ENCODE measurements around the gene PTCH2. TPM values are rescaled to one million over a fixed set of nuclear protein-coding genes. Genes with fewer than 3 reads are reported as not detected.
A peak's percentile ranks its signal among the peaks of the same experiment; 100 is the strongest.

Gene PTCH2
- total RNA-seq: 0.78 and 1.0 TPM in 2 replicates

GRCh38 chr1:44842862-44843655 lies at the start of gene PTCH2:
TSS of gene PTCH2 (minus strand) at chr1:44843253. CDS start at chr1:44842932, 321 bp downstream.
- Mint-ChIP-seq H3K36me3 (ENCODE audit: low read depth) (peaks cover 11% of the 10 kb centered on the region), H3K4me3 (peak within 1 kb of the TSS; percentile 37), H3K27ac (no peak within 1 kb of the TSS), H3K9me3 (no peaks in the 10 kb centered on the region), H3K4me1 (no peaks in the 10 kb centered on the region), H3K27me3 (peaks cover 20% of the 10 kb centered on the region)
- intact Hi-C loops (cut with micrococcal nuclease): no loop called here
- peak; percentile 63 for DNase-seq

GRCh38 chr1:44890007-44890406 lies 47.0 kb upstream of the PTCH2 start:
- H3K4me1 Mint-ChIP-seq: peaks cover 3% of the 10 kb centered on the region
- peaks cover 60% of the 10 kb centered on the region for H3K36me3 Mint-ChIP-seq (ENCODE audit: low read depth)
- no peak overlapping the region for H3K4me3 Mint-ChIP-seq
- H3K27ac Mint-ChIP-seq: no peak overlapping the region
- H3K27me3 Mint-ChIP-seq: no peaks in the 10 kb centered on the region
- DNase-seq: no peak
- H3K9me3 Mint-ChIP-seq: peaks cover 23% of the 10 kb centered on the region
- intact Hi-C loops (cut with micrococcal nuclease): no loop called here

GRCh38 chr1:44885406-44885805 lies 42.4 kb upstream of the PTCH2 start:
- peaks cover 19% of the 10 kb centered on the region for H3K9me3 Mint-ChIP-seq
- intact Hi-C loops (cut with micrococcal nuclease): no loop called here
- no peaks in the 10 kb centered on the region for H3K4me1 Mint-ChIP-seq
- DNase-seq: no peak
- H3K36me3 Mint-ChIP-seq (ENCODE audit: low read depth): peaks cover 60% of the 10 kb centered on the region
- H3K27ac Mint-ChIP-seq: no peak overlapping the region
- H3K4me3 Mint-ChIP-seq: no peak overlapping the region
- H3K27me3 Mint-ChIP-seq: no peaks in the 10 kb centered on the region

- no peaks in the 10 kb centered on the region for H3K4me1 Mint-ChIP-seq
- no peak overlapping the region for H3K4me3 Mint-ChIP-seq
- H3K9me3 Mint-ChIP-seq: peaks cover 19% of the 10 kb centered on the region
- no peak overlapping the region for H3K27ac Mint-ChIP-seq
- DNase-seq: no peak
- H3K27me3 Mint-ChIP-seq: no peaks in the 10 kb centered on the region
- H3K36me3 Mint-ChIP-seq (ENCODE audit: low read depth): peaks cover 60% of the 10 kb centered on the region
- intact Hi-C loops (cut with micrococcal nuclease): no loop called here
Observed at GRCh38 chr1:44884746-44885145, 41.7 kb upstream of the PTCH2 start.

- Mint-ChIP-seq H3K4me3 (no peak overlapping the region), H3K27me3 (no peaks in the 10 kb centered on the region), H3K9me3 (peaks cover 3% of the 10 kb centered on the region), H3K36me3 (ENCODE audit: low read depth) (peaks cover 39% of the 10 kb centered on the region), H3K27ac (no peak overlapping the region), H3K4me1 (no peaks in the 10 kb centered on the region)
- no peak for DNase-seq
- intact Hi-C loops (cut with micrococcal nuclease): no loop called here
Observed at GRCh38 chr1:44881011-44881632, 38.1 kb upstream of the PTCH2 start.

GRCh38 chr1:44874155-44874554 lies 31.1 kb upstream of the PTCH2 start:
- Mint-ChIP-seq H3K27ac (no peak overlapping the region), H3K27me3 (no peaks in the 10 kb centered on the region), H3K4me3 (no peak overlapping the region), H3K36me3 (ENCODE audit: low read depth) (peaks cover 37% of the 10 kb centered on the region), H3K4me1 (no peaks in the 10 kb centered on the region), H3K9me3 (no peaks in the 10 kb centered on the region)
- intact Hi-C loops (cut with micrococcal nuclease): no loop called here
- no peak for DNase-seq

GRCh38 chr1:44870096-44870495 lies 27.0 kb upstream of the PTCH2 start:
- H3K9me3 Mint-ChIP-seq: no peaks in the 10 kb centered on the region
- H3K27ac Mint-ChIP-seq: no peak overlapping the region
- H3K27me3 Mint-ChIP-seq: no peaks in the 10 kb centered on the region
- intact Hi-C loops (cut with micrococcal nuclease): no loop called here
- H3K4me1 Mint-ChIP-seq: no peaks in the 10 kb centered on the region
- no peak overlapping the region for H3K4me3 Mint-ChIP-seq
- no peak for DNase-seq
- H3K36me3 Mint-ChIP-seq (ENCODE audit: low read depth): peaks cover 41% of the 10 kb centered on the region

GRCh38 chr1:44867801-44868200 lies 24.7 kb upstream of the PTCH2 start:
- Mint-ChIP-seq H3K4me1 (no peaks in the 10 kb centered on the region), H3K4me3 (no peak overlapping the region), H3K27me3 (no peaks in the 10 kb centered on the region), H3K9me3 (no peaks in the 10 kb centered on the region), H3K27ac (no peak overlapping the region), H3K36me3 (ENCODE audit: low read depth) (peaks cover 33% of the 10 kb centered on the region)
- no peak for DNase-seq
- intact Hi-C loops (cut with micrococcal nuclease): no loop called here

GRCh38 chr1:44862829-44863401 lies 19.9 kb upstream of the PTCH2 start:
- H3K4me1 Mint-ChIP-seq: no peaks in the 10 kb centered on the region
- intact Hi-C loops (cut with micrococcal nuclease): no loop called here
- no peak for DNase-seq
- H3K27me3 Mint-ChIP-seq: no peaks in the 10 kb centered on the region
- H3K9me3 Mint-ChIP-seq: no peaks in the 10 kb centered on the region
- no peak overlapping the region for H3K27ac Mint-ChIP-seq
- H3K36me3 Mint-ChIP-seq (ENCODE audit: low read depth): peaks cover 13% of the 10 kb centered on the region
- H3K4me3 Mint-ChIP-seq: no peak overlapping the region

- no peak overlapping the region for H3K27ac Mint-ChIP-seq
- H3K36me3 Mint-ChIP-seq (ENCODE audit: low read depth): peaks cover 16% of the 10 kb centered on the region
- no peaks in the 10 kb centered on the region for H3K27me3 Mint-ChIP-seq
- no peak for DNase-seq
- H3K9me3 Mint-ChIP-seq: no peaks in the 10 kb centered on the region
- intact Hi-C loops (cut with micrococcal nuclease): no loop called here
- H3K4me3 Mint-ChIP-seq: no peak overlapping the region
- H3K4me1 Mint-ChIP-seq: no peaks in the 10 kb centered on the region
Observed at GRCh38 chr1:44860891-44861425, 17.9 kb upstream of the PTCH2 start.

- H3K4me1 Mint-ChIP-seq: no peaks in the 10 kb centered on the region
- H3K27ac Mint-ChIP-seq: no peak overlapping the region
- H3K27me3 Mint-ChIP-seq: no peaks in the 10 kb centered on the region
- H3K9me3 Mint-ChIP-seq: no peaks in the 10 kb centered on the region
- DNase-seq: no peak
- peaks cover 19% of the 10 kb centered on the region for H3K36me3 Mint-ChIP-seq (ENCODE audit: low read depth)
- intact Hi-C loops (cut with micrococcal nuclease): no loop called here
- no peak overlapping the region for H3K4me3 Mint-ChIP-seq
Observed at GRCh38 chr1:44860331-44860730, 17.3 kb upstream of the PTCH2 start.

- no peak for DNase-seq
- Mint-ChIP-seq H3K27ac (no peak overlapping the region), H3K36me3 (ENCODE audit: low read depth) (peaks cover 27% of the 10 kb centered on the region), H3K27me3 (no peaks in the 10 kb centered on the region), H3K4me3 (no peak overlapping the region), H3K4me1 (no peaks in the 10 kb centered on the region), H3K9me3 (no peaks in the 10 kb centered on the region)
- intact Hi-C loops (cut with micrococcal nuclease): no loop called here
Observed at GRCh38 chr1:44857446-44857845, 14.4 kb upstream of the PTCH2 start.

GRCh38 chr1:44855742-44856141 lies 12.7 kb upstream of the PTCH2 start:
- Mint-ChIP-seq H3K9me3 (no peaks in the 10 kb centered on the region), H3K27me3 (no peaks in the 10 kb centered on the region)

GRCh38 chr1:44854970-44855369 lies 11.9 kb upstream of the PTCH2 start:
- H3K36me3 Mint-ChIP-seq (ENCODE audit: low read depth): peaks cover 35% of the 10 kb centered on the region

More at GRCh38 chr1:44855742-44856141, 12.7 kb upstream of the PTCH2 start:
- intact Hi-C loops (cut with micrococcal nuclease): no loop called here
- Mint-ChIP-seq H3K27ac (no peak overlapping the region), H3K4me3 (no peak overlapping the region), H3K36me3 (ENCODE audit: low read depth) (peaks cover 31% of the 10 kb centered on the region), H3K4me1 (no peaks in the 10 kb centered on the region)
- DNase-seq: no peak

More at GRCh38 chr1:44854970-44855369, 11.9 kb upstream of the PTCH2 start:
- Mint-ChIP-seq H3K9me3 (no peaks in the 10 kb centered on the region), H3K4me3 (no peak overlapping the region), H3K27ac (no peak overlapping the region), H3K27me3 (no peaks in the 10 kb centered on the region), H3K4me1 (peaks cover 2% of the 10 kb centered on the region)
- intact Hi-C loops (cut with micrococcal nuclease): no loop called here
- no peak for DNase-seq

All from activated CD4-positive, alpha-beta T cell treated with anti-CD3 and anti-CD28 coated beads, Interleukin-2, amount 10 ng/mL, durations not matched to agents 24 days and 14 days (primary cell).